PC-3 (cell line): Measurements from ENCODE around the gene CEP19.

Experiments used
- EZH2 ChIP-seq: fragments of 300-600 bp; sonication (generic); IDR thresholded peaks from one replicate; pipeline ENCODE4 v1.6.1; 2017; ENCODE audit warnings: antibody characterized with exemption, mild to moderate bottlenecking, low read length; ENCODE audit not compliant: unreplicated experiment
- EZH2phosphoT487 ChIP-seq: fragments of 300-600 bp; sonication (generic); IDR thresholded peaks from 2 replicates; pipeline ENCODE4 v1.6.1; 2018; ENCODE audit warnings: mild to moderate bottlenecking, antibody characterized with exemption, low read length, borderline replicate concordance
- TF ChIP-seq, protein P1 (sequence below): fragments of 300-600 bp; sonication (generic); conservative IDR thresholded peaks from 2 replicates; pipeline ENCODE4 v1.5.1; 2017; ENCODE audit warnings: antibody characterized with exemption, low read depth, mild to moderate bottlenecking, low read length

DNA sequence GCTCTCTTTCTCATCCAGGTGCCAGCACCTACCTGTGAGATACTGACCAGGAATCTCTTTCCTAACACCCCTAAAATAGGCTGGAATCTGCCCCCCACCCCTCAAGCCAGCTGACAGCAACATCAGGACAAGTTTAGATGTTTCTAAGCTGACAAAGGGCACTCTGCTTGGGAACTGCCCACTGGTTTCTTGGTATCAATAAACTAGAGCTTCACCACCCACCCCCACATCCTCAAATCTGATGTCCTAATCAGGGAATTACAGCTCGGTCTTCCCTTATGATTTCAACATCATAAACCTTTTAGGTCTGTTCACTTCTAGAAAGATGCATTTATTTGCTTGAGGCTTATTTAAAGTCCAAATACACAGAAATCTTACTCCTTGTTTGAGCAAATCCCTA lies 34.7 kb downstream of the CEP19 start:
- TF ChIP-seq, protein P1, sequence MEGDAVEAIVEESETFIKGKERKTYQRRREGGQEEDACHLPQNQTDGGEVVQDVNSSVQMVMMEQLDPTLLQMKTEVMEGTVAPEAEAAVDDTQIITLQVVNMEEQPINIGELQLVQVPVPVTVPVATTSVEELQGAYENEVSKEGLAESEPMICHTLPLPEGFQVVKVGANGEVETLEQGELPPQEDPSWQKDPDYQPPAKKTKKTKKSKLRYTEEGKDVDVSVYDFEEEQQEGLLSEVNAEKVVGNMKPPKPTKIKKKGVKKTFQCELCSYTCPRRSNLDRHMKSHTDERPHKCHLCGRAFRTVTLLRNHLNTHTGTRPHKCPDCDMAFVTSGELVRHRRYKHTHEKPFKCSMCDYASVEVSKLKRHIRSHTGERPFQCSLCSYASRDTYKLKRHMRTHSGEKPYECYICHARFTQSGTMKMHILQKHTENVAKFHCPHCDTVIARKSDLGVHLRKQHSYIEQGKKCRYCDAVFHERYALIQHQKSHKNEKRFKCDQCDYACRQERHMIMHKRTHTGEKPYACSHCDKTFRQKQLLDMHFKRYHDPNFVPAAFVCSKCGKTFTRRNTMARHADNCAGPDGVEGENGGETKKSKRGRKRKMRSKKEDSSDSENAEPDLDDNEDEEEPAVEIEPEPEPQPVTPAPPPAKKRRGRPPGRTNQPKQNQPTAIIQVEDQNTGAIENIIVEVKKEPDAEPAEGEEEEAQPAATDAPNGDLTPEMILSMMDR: no peak
- TF ChIP-seq EZH2 (no peak), EZH2phosphoT487 (no peak)
